ENCODE results near the gene ILDR2.

GRCh38 chr1:167013108-167013929 is 38.0 kb upstream of the ILDR2 start:
- TF ChIP-seq CTCF (IDR thresholded peaks at IDR 0.05; ENCODE audit: insufficient read depth, low read length) (no peak), GABPA (IDR thresholded peaks at IDR 0.05; ENCODE audit: low read depth) (no peak), POLR2AphosphoS5 (IDR thresholded peaks at IDR 0.05; ENCODE audit: low read depth) (no peak)
